OCI-LY7 (cell line): ENCODE data around the gene CAMK4. TPM values are rescaled to one million over a fixed set of nuclear protein-coding genes. Genes with fewer than 3 reads are reported as not detected.

Experiments used
- BruUV-seq: library from RNA; stranded (reverse); fragments of 400-500 nt; replicated peaks from 2 replicates; lab custom pipeline; 2021; lab: Mats Ljungman, UMichigan
- CTCF ChIA-PET: fragments of 300-600 bp; sonication (Branson Sonifier 250); formaldehyde crosslinking; loops from one replicate; lab custom pipeline; 2022; ENCODE audit warnings: antibody characterized with exemption; ENCODE audit not compliant: unreplicated experiment; lab: Charles Lee
- POLR2A ChIA-PET: fragments of 300-600 bp; sonication (Branson Sonifier 250); formaldehyde crosslinking; loops from one replicate; lab custom pipeline; 2022; ENCODE audit warnings: antibody characterized with exemption; lab: Charles Lee
- DNase-seq: peaks from one replicate; pipeline ENCODE4 v3.0.0-alpha.2; 2015; ENCODE audit warnings: low spot score
- H2AFZ ChIP-seq: fragments of 200-600 bp; sonication (generic), shearing (Covaris generic); 2 replicates; pipeline ENCODE4 v1.6.1; 2014; ENCODE audit warnings: mild to moderate bottlenecking, antibody characterized with exemption, low read length, moderate library complexity
- H3K27ac ChIP-seq: fragments of 200-600 bp; sonication (generic); 2 replicates; pipeline ENCODE4 v1.5.1; 2014; ENCODE audit warnings: mixed run types, low read depth, mild to moderate bottlenecking, moderate library complexity, low read length, inconsistent platforms; ENCODE audit not compliant: poor library complexity, severe bottlenecking
- H3K36me3 ChIP-seq: fragments of 200-600 bp; sonication (generic); 2 replicates; pipeline ENCODE4 v1.6.1; 2014; ENCODE audit warnings: mild to moderate bottlenecking, antibody characterized with exemption, low read length, moderate library complexity, mixed read lengths; ENCODE audit not compliant: insufficient read depth
- H3K4me1 ChIP-seq: fragments of 200-600 bp; sonication (generic); 2 replicates; pipeline ENCODE4 v1.5.1; 2014; ENCODE audit warnings: mild to moderate bottlenecking, low read length; ENCODE audit not compliant: insufficient read depth, poor library complexity, severe bottlenecking
- H3K4me2 ChIP-seq: fragments of 200-600 bp; sonication (generic); 2 replicates; pipeline ENCODE4 v1.6.1; 2014; ENCODE audit warnings: mild to moderate bottlenecking, low read length
- H3K4me3 ChIP-seq: fragments of 200-600 bp; sonication (generic); 2 replicates; pipeline ENCODE4 v1.5.1; 2014; ENCODE audit warnings: mild to moderate bottlenecking, low read depth, low read length; ENCODE audit not compliant: poor library complexity, severe bottlenecking
- H3K79me2 ChIP-seq: fragments of 200-600 bp; sonication (generic); 2 replicates; pipeline ENCODE4 v1.6.1; 2016; ENCODE audit warnings: low read depth, mild to moderate bottlenecking, low read length, moderate library complexity, mixed read lengths; ENCODE audit not compliant: insufficient read depth
- H3K9me2 ChIP-seq: fragments of 200-600 bp; sonication (generic); 2 replicates; pipeline ENCODE4 v1.6.1; 2016; ENCODE audit warnings: mild to moderate bottlenecking, low read length, mixed read lengths; ENCODE audit not compliant: insufficient read depth
- H3K9me3 ChIP-seq: fragments of 200-600 bp; sonication (generic); 2 replicates; pipeline ENCODE4 v1.6.1; 2014; ENCODE audit warnings: mild to moderate bottlenecking, mixed run types, low read length, mixed read lengths
- H4K20me1 ChIP-seq: fragments of 200-600 bp; sonication (generic); 2 replicates; pipeline ENCODE4 v1.6.1; 2014; ENCODE audit warnings: mild to moderate bottlenecking, antibody characterized with exemption, low read length, moderate library complexity, mixed read lengths; ENCODE audit not compliant: insufficient read depth
- EZH2phosphoT487 ChIP-seq: fragments of 200-600 bp; sonication (generic); IDR thresholded peaks from 2 replicates; pipeline ENCODE4 v1.6.1; 2018; ENCODE audit warnings: low read depth, borderline replicate concordance, mild to moderate bottlenecking, mixed run types, antibody characterized with exemption, low read length, moderate library complexity, mixed read lengths
- intact Hi-C: fragments of 100-400 bp; cut with micrococcal nuclease; formaldehyde crosslinking; loops from one replicate; pipeline ENCODE4 v1.10.0; 2022; ENCODE audit not compliant: unreplicated experiment
- total RNA-seq, 2 experiments: library from RNA; depleted of rRNA in 1 of 2; stranded (reverse); fragments of >200 nt in 1 of 2; shearing (Covaris generic) in 1 of 2; gene quantifications; 2 replicates each; pipeline ENCODE4 v1.2.3, GENCODE V29; 2014 to 2022
- TF ChIP-seq, protein P1 (sequence below): fragments of 200-600 bp; sonication (generic); conservative IDR thresholded peaks from 2 replicates; pipeline ENCODE4 v1.5.1; 2014; ENCODE audit warnings: mild to moderate bottlenecking, antibody characterized with exemption, low read length, moderate library complexity, mixed read lengths

The CAMK4 gene
- total RNA-seq, 2 experiments from 2014 or later = 25.4 to 40.2 TPM

DNA sequence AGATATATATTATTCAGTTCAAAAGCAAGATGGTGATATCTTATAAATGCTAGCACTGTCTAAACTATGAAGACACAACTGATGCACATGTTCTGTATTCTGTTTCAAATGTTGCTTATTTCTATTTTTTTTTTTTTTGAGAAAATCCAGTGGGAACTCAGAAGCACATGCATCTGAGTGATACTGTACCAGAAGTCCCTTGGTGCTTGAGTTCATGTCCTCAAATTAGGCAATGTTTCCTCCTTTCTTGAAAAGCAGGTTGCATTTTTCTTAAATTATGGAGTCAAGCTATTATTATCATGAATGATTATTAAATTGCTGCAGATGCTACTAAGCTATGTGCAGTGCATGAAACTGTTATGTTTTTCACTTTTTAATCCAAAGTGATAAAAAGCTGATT, 70.4 kb downstream of the CAMK4 start:
- H3K27ac ChIP-seq = no peak overlapping the region
- no peak for DNase-seq
- no peak overlapping the region for H2AFZ ChIP-seq
- peaks cover 8% of the 10 kb centered on the region; the same call in 1 of the 2 replicates for H3K36me3 ChIP-seq
- no peak overlapping the region for H3K4me3 ChIP-seq
- H3K4me1 ChIP-seq = no peaks in the 10 kb centered on the region
- no peaks in the 10 kb centered on the region for H3K79me2 ChIP-seq
- BruUV-seq = no TSS peak
- CTCF ChIA-PET = no interaction called here
- H4K20me1 ChIP-seq = no peaks in the 10 kb centered on the region
- TF ChIP-seq, protein P1, sequence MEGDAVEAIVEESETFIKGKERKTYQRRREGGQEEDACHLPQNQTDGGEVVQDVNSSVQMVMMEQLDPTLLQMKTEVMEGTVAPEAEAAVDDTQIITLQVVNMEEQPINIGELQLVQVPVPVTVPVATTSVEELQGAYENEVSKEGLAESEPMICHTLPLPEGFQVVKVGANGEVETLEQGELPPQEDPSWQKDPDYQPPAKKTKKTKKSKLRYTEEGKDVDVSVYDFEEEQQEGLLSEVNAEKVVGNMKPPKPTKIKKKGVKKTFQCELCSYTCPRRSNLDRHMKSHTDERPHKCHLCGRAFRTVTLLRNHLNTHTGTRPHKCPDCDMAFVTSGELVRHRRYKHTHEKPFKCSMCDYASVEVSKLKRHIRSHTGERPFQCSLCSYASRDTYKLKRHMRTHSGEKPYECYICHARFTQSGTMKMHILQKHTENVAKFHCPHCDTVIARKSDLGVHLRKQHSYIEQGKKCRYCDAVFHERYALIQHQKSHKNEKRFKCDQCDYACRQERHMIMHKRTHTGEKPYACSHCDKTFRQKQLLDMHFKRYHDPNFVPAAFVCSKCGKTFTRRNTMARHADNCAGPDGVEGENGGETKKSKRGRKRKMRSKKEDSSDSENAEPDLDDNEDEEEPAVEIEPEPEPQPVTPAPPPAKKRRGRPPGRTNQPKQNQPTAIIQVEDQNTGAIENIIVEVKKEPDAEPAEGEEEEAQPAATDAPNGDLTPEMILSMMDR = no peak
- no peak for TF ChIP-seq EZH2phosphoT487
- POLR2A ChIA-PET = interaction anchor here (0.6 to 1.7 kb wide), 5 partner anchors 11 to 283 kb away, joined by 3 to 5 read pairs (median 3); no protein-coding TSS in a partner anchor
- intact Hi-C loops = no loop called here
- no peaks in the 10 kb centered on the region for H3K9me2 ChIP-seq
- H3K4me2 ChIP-seq = no peak overlapping the region
- H3K9me3 ChIP-seq = 0 out of 2 replicates have a peak, but pooled peaks cover 4% of the 10 kb centered on the region

DNA sequence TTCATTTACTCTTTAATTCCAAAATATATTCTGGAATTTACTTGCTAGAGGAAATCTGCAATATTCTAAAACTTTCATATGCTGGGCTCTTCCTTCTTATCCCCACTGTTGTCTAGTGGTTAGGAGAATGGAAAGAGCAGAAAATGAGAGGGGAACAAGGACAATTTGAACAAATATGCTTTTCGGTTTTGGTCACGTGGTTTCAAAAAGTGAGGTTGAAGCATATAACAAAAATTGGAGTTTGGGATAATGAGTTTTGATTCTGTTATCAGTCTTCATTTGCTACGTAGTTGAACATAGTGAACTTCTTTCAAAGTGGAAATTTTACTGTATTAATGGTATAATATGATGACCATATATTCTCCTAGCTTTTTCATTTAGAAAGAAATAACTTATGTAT, 71.5 kb downstream of the CAMK4 start:
- Histone ChIP-seq H3K9me3 (peaks cover 12% of the 10 kb centered on the region; the same call in 1 of the 2 replicates), H3K36me3 (peaks cover 8% of the 10 kb centered on the region; the same call in 1 of the 2 replicates), H2AFZ (no peak overlapping the region), H3K9me2 (no peaks in the 10 kb centered on the region), H3K4me3 (no peak overlapping the region), H3K79me2 (no peaks in the 10 kb centered on the region), H3K4me1 (no peaks in the 10 kb centered on the region), H3K4me2 (no peak overlapping the region), H3K27ac (no peak overlapping the region), H4K20me1 (no peaks in the 10 kb centered on the region)
- TF ChIP-seq EZH2phosphoT487 = no peak
- TF ChIP-seq, protein P1 = no peak
- intact Hi-C loops = no loop called here
- BruUV-seq = no TSS peak
- ChIA-PET CTCF (no interaction called here), POLR2A (interaction anchor here (1.7 kb wide), 1 partner anchor 12 kb away, joined by 4 read pairs; no protein-coding TSS in a partner anchor)
- no peak for DNase-seq

DNA sequence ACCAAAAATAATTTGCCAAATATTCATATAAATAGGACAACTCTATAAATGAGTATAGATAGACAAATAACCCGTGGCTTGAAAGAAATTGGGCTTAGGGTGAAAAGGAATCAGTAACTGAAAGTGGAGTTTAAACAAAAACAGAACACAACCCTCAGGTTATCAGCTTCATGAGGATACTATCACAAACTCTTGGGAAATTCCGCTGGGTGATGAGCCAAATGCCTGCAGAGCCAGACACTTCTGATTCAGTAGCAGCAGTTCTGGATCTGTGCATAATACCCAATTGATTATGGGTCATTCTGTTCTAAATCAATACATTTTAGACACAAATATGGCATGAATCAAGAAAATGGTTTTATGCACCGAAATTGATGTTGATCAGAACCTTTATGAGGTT, 72.4 kb downstream of the CAMK4 start:
- intact Hi-C loops = no loop called here
- CTCF ChIA-PET = no interaction called here
- POLR2A ChIA-PET = no interaction called here

More for the DNA sequence above, 72.4 kb downstream of the CAMK4 start:
- Histone ChIP-seq H3K36me3 (peaks cover 8% of the 10 kb centered on the region; the same call in 1 of the 2 replicates), H3K27ac (no peak overlapping the region), H3K79me2 (no peaks in the 10 kb centered on the region), H2AFZ (no peak overlapping the region), H3K4me3 (no peak overlapping the region), H3K9me3 (peaks cover 16% of the 10 kb centered on the region; the same call in 1 of the 2 replicates), H3K4me2 (no peak overlapping the region), H4K20me1 (no peaks in the 10 kb centered on the region), H3K4me1 (no peaks in the 10 kb centered on the region), H3K9me2 (no peaks in the 10 kb centered on the region)
- BruUV-seq = no TSS peak
- TF ChIP-seq, protein P1 = no peak
- no peak for TF ChIP-seq EZH2phosphoT487
- DNase-seq = no peak
